Spleen (tissue), 7 donors: ENCODE data around the gene ZFYVE1.

Experiments
- POLR2AphosphoS5 ChIP-seq, 3 donors: sonication (generic); formaldehyde crosslinking; IDR thresholded peaks; one replicate each; pipeline ENCODE4 v1.5.1; 2017; ENCODE audit warnings: antibody characterized with exemption in 3 of 3
- TF ChIP-seq, protein P1 (sequence below), 11 experiments: fragments of 200-600 bp in 7 of 11; fragments of 450-650 bp in 4 of 11; sonication (generic) in 4 of 11; IDR thresholded peaks in 8 of 11; conservative IDR thresholded peaks in 3 of 11; 1 replicate in 7 of 11; 2 replicates in 4 of 11; pipeline versions ENCODE4 v1.4.0 to v1.8.0; 2016 to 2021; ENCODE audit warnings: antibody characterized with exemption in 11 of 11, inconsistent platforms in 4 of 11, mild to moderate bottlenecking in 1 of 11
- donor health status: DM: no; HTN: no; CAD: no; lungs with moderate emphysema.
- donor health status: DM: no; HTN: no; CAD: no.
- donor health status: DM: no; HTN: no; CAD: no.

DNA sequence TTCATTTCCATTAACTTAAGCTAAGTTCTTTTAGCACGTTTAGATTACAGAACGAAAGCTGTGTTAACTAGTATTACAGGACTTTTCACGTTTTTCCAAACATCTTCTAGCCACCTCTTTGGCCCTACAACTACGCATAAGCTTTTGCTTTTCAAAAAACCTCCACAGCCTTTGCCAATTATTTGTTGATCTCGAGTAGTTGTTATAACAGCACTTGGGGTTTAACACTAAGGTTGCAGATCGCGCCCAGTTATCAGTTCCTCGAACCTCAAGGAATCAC, 31.0 kb upstream of the ZFYVE1 start:
- TF ChIP-seq POLR2AphosphoS5 (IDR thresholded peaks at IDR 0.05) = no peak
- TF ChIP-seq, protein P1, sequence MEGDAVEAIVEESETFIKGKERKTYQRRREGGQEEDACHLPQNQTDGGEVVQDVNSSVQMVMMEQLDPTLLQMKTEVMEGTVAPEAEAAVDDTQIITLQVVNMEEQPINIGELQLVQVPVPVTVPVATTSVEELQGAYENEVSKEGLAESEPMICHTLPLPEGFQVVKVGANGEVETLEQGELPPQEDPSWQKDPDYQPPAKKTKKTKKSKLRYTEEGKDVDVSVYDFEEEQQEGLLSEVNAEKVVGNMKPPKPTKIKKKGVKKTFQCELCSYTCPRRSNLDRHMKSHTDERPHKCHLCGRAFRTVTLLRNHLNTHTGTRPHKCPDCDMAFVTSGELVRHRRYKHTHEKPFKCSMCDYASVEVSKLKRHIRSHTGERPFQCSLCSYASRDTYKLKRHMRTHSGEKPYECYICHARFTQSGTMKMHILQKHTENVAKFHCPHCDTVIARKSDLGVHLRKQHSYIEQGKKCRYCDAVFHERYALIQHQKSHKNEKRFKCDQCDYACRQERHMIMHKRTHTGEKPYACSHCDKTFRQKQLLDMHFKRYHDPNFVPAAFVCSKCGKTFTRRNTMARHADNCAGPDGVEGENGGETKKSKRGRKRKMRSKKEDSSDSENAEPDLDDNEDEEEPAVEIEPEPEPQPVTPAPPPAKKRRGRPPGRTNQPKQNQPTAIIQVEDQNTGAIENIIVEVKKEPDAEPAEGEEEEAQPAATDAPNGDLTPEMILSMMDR (IDR thresholded peaks at IDR 0.05 in 8 of 11, conservative IDR thresholded peaks at IDR 0.05 in 3 of 11) = no peak
